Osteoblast (primary cell): ENCODE results near the gene KRT85. TPM values are rescaled to one million over a fixed set of nuclear protein-coding genes. Genes with fewer than 3 reads are reported as not detected.

Experiments
- DNase-seq: peaks from one replicate; pipeline ENCODE4 v3.0.0; 2011; ENCODE audit warnings: low spot score, mixed read lengths; ENCODE audit not compliant: insufficient read length; ENCODE audit errors: missing footprints
- H2AFZ ChIP-seq: 2 replicates; pipeline ENCODE4 v1.6.0; 2011; ENCODE audit warnings: mild to moderate bottlenecking, low read length
- H3K27ac ChIP-seq: 2 replicates; pipeline ENCODE4 v1.5.1; 2011; ENCODE audit warnings: mild to moderate bottlenecking, low read depth, low read length, moderate library complexity
- H3K27me3 ChIP-seq: 2 replicates; pipeline ENCODE4 v1.6.0; 2012; ENCODE audit warnings: mild to moderate bottlenecking, control low read depth, inconsistent platforms, low read length, moderate library complexity; ENCODE audit not compliant: insufficient read depth
- H3K36me3 ChIP-seq: 2 replicates; pipeline ENCODE4 v1.5.1; 2011; ENCODE audit warnings: mild to moderate bottlenecking, low read length, control low read depth, moderate library complexity; ENCODE audit not compliant: insufficient read depth
- H3K4me1 ChIP-seq: 2 replicates; pipeline ENCODE4 v1.5.1; 2011; ENCODE audit warnings: mild to moderate bottlenecking, low read length, control low read depth, moderate library complexity; ENCODE audit not compliant: insufficient read depth
- H3K4me2 ChIP-seq: 2 replicates; pipeline ENCODE4 v1.6.0; 2011; ENCODE audit warnings: mild to moderate bottlenecking, low read length; ENCODE audit not compliant: insufficient read depth
- H3K4me3 ChIP-seq: fragments of 200-600 bp; sonication (generic); 3 replicates; pipeline ENCODE4 v1.5.1; 2012; ENCODE audit warnings: mild to moderate bottlenecking, low read length, inconsistent platforms; ENCODE audit not compliant: insufficient read depth
- H3K79me2 ChIP-seq: 2 replicates; pipeline ENCODE4 v1.6.0; 2012; ENCODE audit warnings: mild to moderate bottlenecking, low read length, control low read depth, inconsistent platforms; ENCODE audit not compliant: insufficient read depth
- H3K9me3 ChIP-seq: 2 replicates; pipeline ENCODE4 v1.5.1; 2011; ENCODE audit warnings: low read depth, low read length, control low read depth
- H4K20me1 ChIP-seq: 2 replicates; pipeline ENCODE4 v1.6.0; 2012; ENCODE audit warnings: mild to moderate bottlenecking, low read length, control low read depth; ENCODE audit not compliant: insufficient read depth
- CTCF ChIP-seq: IDR thresholded peaks from 2 replicates; pipeline ENCODE4 v1.5.1; 2011; ENCODE audit warnings: mild to moderate bottlenecking, low read depth, low read length, moderate library complexity; ENCODE audit errors: extremely low read depth
- total RNA-seq: library from RNA; depleted of rRNA; stranded (reverse); fragments of >200 nt; gene quantifications from 2 replicates; pipeline ENCODE4 v1.2.3, GENCODE V29; 2012

Gene KRT85
- total RNA-seq, 1 donor: not detected

- Histone ChIP-seq H3K4me1 (peaks cover 9% of the 10 kb centered on the region), H3K27ac (no peak overlapping the region), H3K4me3 (no peak overlapping the region), H3K4me2 (no peak overlapping the region), H3K79me2 (no peaks in the 10 kb centered on the region), H3K36me3 (no peaks in the 10 kb centered on the region), H2AFZ (no peak overlapping the region), H4K20me1 (no peaks in the 10 kb centered on the region), H3K9me3 (no peaks in the 10 kb centered on the region), H3K27me3 (peaks cover 20% of the 10 kb centered on the region)
- DNase-seq: peak; percentile 98
- peak; percentile 94 for TF ChIP-seq CTCF
Observed at GRCh38 chr12:52372216-52373154, 5.2 kb upstream of the KRT85 start.

- H3K27me3 ChIP-seq: peaks cover 20% of the 10 kb centered on the region
- DNase-seq: peak; percentile 29
- no peak overlapping the region for H3K27ac ChIP-seq
- H3K4me3 ChIP-seq: no peak overlapping the region
- no peaks in the 10 kb centered on the region for H4K20me1 ChIP-seq
- peak overlapping the region; percentile 43 for H3K4me2 ChIP-seq
- H3K9me3 ChIP-seq: no peaks in the 10 kb centered on the region
- no peaks in the 10 kb centered on the region for H3K36me3 ChIP-seq
- no peaks in the 10 kb centered on the region for H3K79me2 ChIP-seq
- peak overlapping the region; percentile 76 for H2AFZ ChIP-seq
- H3K4me1 ChIP-seq: peaks cover 9% of the 10 kb centered on the region
- TF ChIP-seq CTCF: no peak
Observed at GRCh38 chr12:52371716-52372115, 4.4 kb upstream of the KRT85 start.

GRCh38 chr12:52370926-52371608 lies 3.8 kb upstream of the KRT85 start:
- H3K79me2 ChIP-seq: no peaks in the 10 kb centered on the region
- TF ChIP-seq CTCF: no peak
- no peaks in the 10 kb centered on the region for H3K9me3 ChIP-seq
- peak overlapping the region; percentile 76 for H2AFZ ChIP-seq
- peak; percentile 97 for DNase-seq
- peaks cover 9% of the 10 kb centered on the region for H3K4me1 ChIP-seq
- no peak overlapping the region for H3K4me3 ChIP-seq
- peak overlapping the region; percentile 43 for H3K4me2 ChIP-seq
- peak overlapping the region; percentile 8 for H3K27ac ChIP-seq
- no peaks in the 10 kb centered on the region for H4K20me1 ChIP-seq
- H3K27me3 ChIP-seq: peaks cover 18% of the 10 kb centered on the region
- H3K36me3 ChIP-seq: no peaks in the 10 kb centered on the region

- Histone ChIP-seq H3K4me3 (no peak overlapping the region), H3K79me2 (no peaks in the 10 kb centered on the region), H3K27ac (no peak overlapping the region), H4K20me1 (no peaks in the 10 kb centered on the region), H3K4me1 (peaks cover 9% of the 10 kb centered on the region), H3K9me3 (no peaks in the 10 kb centered on the region), H3K27me3 (peaks cover 17% of the 10 kb centered on the region), H3K36me3 (no peaks in the 10 kb centered on the region), H3K4me2 (no peak overlapping the region), H2AFZ (no peak overlapping the region)
- peak; percentile 44 for DNase-seq
- no peak for TF ChIP-seq CTCF
Observed at GRCh38 chr12:52369809-52370208, 2.5 kb upstream of the KRT85 start.
